PC-9 (cell line): ENCODE data around the gene KRTAP19-3. TPM values are rescaled to one million over a fixed set of nuclear protein-coding genes. Genes with fewer than 3 reads are reported as not detected.

Experiments used
- Bru-seq: library from RNA; stranded (reverse); fragments of 400-500 nt; gene quantifications from one replicate; lab custom pipeline; 2021; lab: Mats Ljungman, UMichigan
- BruChase-seq, 2 experiments: library from RNA; stranded (reverse); fragments of 400-500 nt; gene quantifications; one replicate each; lab custom pipeline; 2021; lab: Mats Ljungman, UMichigan
- BruUV-seq: library from RNA; stranded (reverse); fragments of 400-500 nt; replicated peaks from 2 replicates; lab custom pipeline; 2021; lab: Mats Ljungman, UMichigan
- CTCF ChIA-PET: fragments of 300-600 bp; sonication (Branson Sonifier 250); formaldehyde crosslinking; loops from one replicate; lab custom pipeline; 2022; ENCODE audit warnings: antibody characterized with exemption; lab: Charles Lee
- POLR2A ChIA-PET: fragments of 300-600 bp; sonication (Branson Sonifier 250); formaldehyde crosslinking; loops from one replicate; lab custom pipeline; 2022; ENCODE audit warnings: antibody characterized with exemption; ENCODE audit not compliant: unreplicated experiment; lab: Charles Lee
- DNase-seq, 2 experiments: peaks; one replicate each; pipeline versions ENCODE4 v3.0.0 to v3.0.0-alpha.2; 2015 to 2022; ENCODE audit warnings: mixed read lengths in 1 of 2
- H2AFZ ChIP-seq: fragments of 200-600 bp; sonication (generic); 2 replicates; pipeline ENCODE4 v1.8.1; 2017; ENCODE audit warnings: antibody characterized with exemption
- H3F3A ChIP-seq: fragments of 200-600 bp; sonication (generic); 2 replicates; pipeline ENCODE4 v1.8.1; 2017; ENCODE audit warnings: antibody characterized with exemption, mild to moderate bottlenecking, low read depth; ENCODE audit not compliant: insufficient read depth
- H3K27ac ChIP-seq: fragments of 200-600 bp; sonication (generic); 2 replicates; pipeline ENCODE4 v1.6.1; 2016; ENCODE audit warnings: mixed run types
- H3K27me3 ChIP-seq: fragments of 200-600 bp; sonication (generic); 2 replicates; pipeline ENCODE4 v1.6.1; 2016; ENCODE audit warnings: low read depth, mixed run types; ENCODE audit not compliant: insufficient read depth
- H3K36me3 ChIP-seq: fragments of 200-600 bp; sonication (generic); 2 replicates; pipeline ENCODE4 v1.6.1; 2016; ENCODE audit warnings: low read depth, mixed run types
- H3K4me1 ChIP-seq: fragments of 200-600 bp; sonication (generic); replicated peaks from 2 replicates; pipeline ENCODE4 v1.6.1; 2016; ENCODE audit warnings: mixed run types; ENCODE audit not compliant: insufficient read depth
- H3K4me2 ChIP-seq: fragments of 200-600 bp; sonication (generic); 2 replicates; pipeline ENCODE4 v1.6.1; 2017; ENCODE audit warnings: mixed run types
- H3K4me3 ChIP-seq: fragments of 200-600 bp; sonication (generic); 2 replicates; pipeline ENCODE4 v1.6.1; 2016; ENCODE audit warnings: mixed run types
- H3K79me2 ChIP-seq: fragments of 200-600 bp; sonication (generic); 2 replicates; pipeline ENCODE4 v1.6.1; 2017; ENCODE audit warnings: low read depth, mixed run types
- H3K9me2 ChIP-seq: fragments of 200-600 bp; sonication (generic); 2 replicates; pipeline ENCODE4 v1.8.1; 2017; ENCODE audit warnings: mild to moderate bottlenecking; ENCODE audit not compliant: insufficient read depth
- H3K9me3 ChIP-seq: fragments of 200-600 bp; sonication (generic); 2 replicates; pipeline ENCODE4 v1.8.1; 2016; ENCODE audit warnings: low read depth; ENCODE audit not compliant: insufficient read depth
- H4K20me1 ChIP-seq: fragments of 200-600 bp; sonication (generic); 2 replicates; pipeline ENCODE4 v1.8.1; 2017; ENCODE audit not compliant: insufficient read depth
- EZH2 ChIP-seq: fragments of 200-600 bp; sonication (generic); IDR thresholded peaks from 2 replicates; pipeline ENCODE4 v1.8.0; 2017; ENCODE audit warnings: antibody characterized with exemption, low read depth
- intact Hi-C: fragments of 100-400 bp; cut with micrococcal nuclease; formaldehyde crosslinking; loops from one replicate; pipeline ENCODE4 v1.10.0; 2022; ENCODE audit not compliant: unreplicated experiment
- long read RNA-seq: library from polyadenylated mRNA; stranded (forward); transcript quantifications from one replicate; pipeline ENCODE4 v2.0.0, GENCODE V29; 2022
- total RNA-seq: library from RNA; stranded (reverse); gene quantifications from 2 replicates; pipeline ENCODE4 v1.2.3, GENCODE V29; 2021
- TF ChIP-seq, protein P1 (sequence below): fragments of 200-600 bp; sonication (generic); conservative IDR thresholded peaks from 2 replicates; pipeline ENCODE4 v1.6.1; 2017; ENCODE audit warnings: mixed run types, antibody characterized with exemption, mild to moderate bottlenecking, moderate library complexity

KRTAP19-3 gene
- not detected in 2 replicates for total RNA-seq
- not detected for Bru-seq, nascent RNA
- BruChase-seq, experiment 1, labeled RNA remaining after a 2-hour chase: not detected
- BruChase-seq, experiment 2, labeled RNA remaining after a 6-hour chase: not detected
- long read RNA-seq: 0 reads

DNA sequence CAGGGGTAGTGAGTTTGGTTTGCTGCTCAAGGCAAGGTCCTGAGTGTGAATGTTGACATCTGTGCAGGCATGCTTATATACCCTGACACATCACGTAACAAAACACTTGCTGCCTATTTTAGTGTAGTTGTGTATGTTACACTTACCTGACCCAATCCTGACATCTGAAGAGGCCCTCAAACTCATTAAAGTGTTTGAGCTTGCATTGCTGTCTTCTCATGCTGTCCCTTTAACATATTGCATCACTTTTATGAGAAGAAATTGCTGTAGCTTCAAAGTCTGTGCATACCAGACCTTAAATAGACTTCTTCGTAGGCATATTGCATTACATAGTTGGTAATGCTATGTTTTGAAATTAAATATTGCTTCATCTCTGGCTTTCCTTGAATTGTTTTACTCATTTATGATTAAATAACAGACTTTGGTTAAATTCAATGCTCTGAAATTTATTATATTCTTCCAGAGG is at the start of gene KRTAP19-3:
Gene KRTAP19-3 (minus strand): TSS at position 51 of the 466 bp plus-strand sequence. CDS start 56 bp downstream, outside the sequence.
- ChIA-PET CTCF (no interaction called here), POLR2A (no interaction called here)
- H3K36me3 ChIP-seq: no peaks in the 10 kb centered on the region
- no TSS peak for BruUV-seq
- H3F3A ChIP-seq: no peaks in the 10 kb centered on the region
- TF ChIP-seq, protein P1, sequence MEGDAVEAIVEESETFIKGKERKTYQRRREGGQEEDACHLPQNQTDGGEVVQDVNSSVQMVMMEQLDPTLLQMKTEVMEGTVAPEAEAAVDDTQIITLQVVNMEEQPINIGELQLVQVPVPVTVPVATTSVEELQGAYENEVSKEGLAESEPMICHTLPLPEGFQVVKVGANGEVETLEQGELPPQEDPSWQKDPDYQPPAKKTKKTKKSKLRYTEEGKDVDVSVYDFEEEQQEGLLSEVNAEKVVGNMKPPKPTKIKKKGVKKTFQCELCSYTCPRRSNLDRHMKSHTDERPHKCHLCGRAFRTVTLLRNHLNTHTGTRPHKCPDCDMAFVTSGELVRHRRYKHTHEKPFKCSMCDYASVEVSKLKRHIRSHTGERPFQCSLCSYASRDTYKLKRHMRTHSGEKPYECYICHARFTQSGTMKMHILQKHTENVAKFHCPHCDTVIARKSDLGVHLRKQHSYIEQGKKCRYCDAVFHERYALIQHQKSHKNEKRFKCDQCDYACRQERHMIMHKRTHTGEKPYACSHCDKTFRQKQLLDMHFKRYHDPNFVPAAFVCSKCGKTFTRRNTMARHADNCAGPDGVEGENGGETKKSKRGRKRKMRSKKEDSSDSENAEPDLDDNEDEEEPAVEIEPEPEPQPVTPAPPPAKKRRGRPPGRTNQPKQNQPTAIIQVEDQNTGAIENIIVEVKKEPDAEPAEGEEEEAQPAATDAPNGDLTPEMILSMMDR: no peak
- TF ChIP-seq EZH2: no peak
- no peaks in the 10 kb centered on the region for H3K9me2 ChIP-seq
- H2AFZ ChIP-seq: no peak within 1 kb of the TSS
- H3K4me1 ChIP-seq: no peaks in the 10 kb centered on the region
- DNase-seq: no peak
- H4K20me1 ChIP-seq: no peaks in the 10 kb centered on the region
- H3K4me3 ChIP-seq: no peak within 1 kb of the TSS
- no peaks in the 10 kb centered on the region for H3K27me3 ChIP-seq
- no peak within 1 kb of the TSS for H3K4me2 ChIP-seq
- no peak within 1 kb of the TSS for H3K27ac ChIP-seq
- H3K79me2 ChIP-seq: no peaks in the 10 kb centered on the region
- intact Hi-C loops: no loop called here
- H3K9me3 ChIP-seq: no peaks in the 10 kb centered on the region

DNA sequence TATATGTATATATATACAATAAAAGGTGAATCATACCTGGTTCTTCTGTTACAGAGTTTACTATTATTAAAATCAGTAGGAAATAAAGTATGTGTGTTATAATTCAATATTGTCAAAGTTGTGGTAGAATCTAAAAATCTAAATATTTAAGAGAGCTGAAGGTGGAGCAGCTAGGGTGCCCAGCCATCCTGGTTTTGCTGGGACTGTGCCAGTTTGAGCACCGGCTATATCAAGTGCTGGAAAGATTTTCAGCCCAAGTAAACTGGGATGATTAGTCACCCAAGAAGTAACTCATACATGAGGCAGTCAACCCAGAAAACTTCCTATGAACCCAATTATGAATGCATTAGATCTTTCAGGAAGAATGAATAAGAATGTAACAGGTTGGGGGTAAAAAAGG is 27.1 kb upstream of the KRTAP19-3 start:
- Histone ChIP-seq H3K27ac (no peak overlapping the region), H3K4me1 (no peaks in the 10 kb centered on the region), H3K4me2 (no peak overlapping the region), H3K36me3 (no peaks in the 10 kb centered on the region), H2AFZ (no peak overlapping the region), H3K79me2 (no peaks in the 10 kb centered on the region), H3K9me2 (no peaks in the 10 kb centered on the region), H3F3A (no peaks in the 10 kb centered on the region), H3K27me3 (no peaks in the 10 kb centered on the region), H3K4me3 (no peak overlapping the region), H3K9me3 (no peaks in the 10 kb centered on the region), H4K20me1 (no peaks in the 10 kb centered on the region)
- BruUV-seq: no TSS peak
- intact Hi-C loops: no loop called here
- ChIA-PET POLR2A (no interaction called here), CTCF (no interaction called here)
- no peak for TF ChIP-seq EZH2
- TF ChIP-seq, protein P1: no peak
- no peak for DNase-seq

DNA sequence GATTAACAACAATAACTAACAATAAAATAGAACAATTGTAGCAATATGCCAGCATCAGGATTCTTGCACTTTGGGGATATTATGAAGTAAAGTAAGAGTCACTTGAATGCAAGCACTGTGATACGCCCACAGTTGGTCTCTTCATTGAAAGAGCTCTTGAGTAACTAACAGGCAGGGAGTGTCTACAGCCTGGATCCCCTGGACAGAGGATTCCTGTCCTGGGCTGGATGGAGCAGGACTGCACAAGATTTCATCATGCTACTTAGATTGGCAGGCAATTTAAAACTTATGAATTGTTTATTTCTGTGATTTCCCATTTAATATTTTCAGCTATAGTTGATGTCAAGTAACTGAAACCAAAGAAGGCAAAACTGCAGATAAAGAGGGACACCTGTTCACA is 23.9 kb upstream of the KRTAP19-3 start:
- H4K20me1 ChIP-seq: no peaks in the 10 kb centered on the region
- H3K4me1 ChIP-seq: no peaks in the 10 kb centered on the region
- H3K36me3 ChIP-seq: no peaks in the 10 kb centered on the region
- no peaks in the 10 kb centered on the region for H3K9me2 ChIP-seq
- no peak overlapping the region for H3K4me2 ChIP-seq
- ChIA-PET POLR2A (no interaction called here), CTCF (no interaction called here)
- no peak for DNase-seq
- TF ChIP-seq, protein P1: no peak
- TF ChIP-seq EZH2: no peak
- BruUV-seq: no TSS peak
- H3K4me3 ChIP-seq: no peak overlapping the region
- intact Hi-C loops: no loop called here
- no peak overlapping the region for H2AFZ ChIP-seq
- H3F3A ChIP-seq: no peaks in the 10 kb centered on the region
- H3K9me3 ChIP-seq: no peaks in the 10 kb centered on the region
- H3K79me2 ChIP-seq: no peaks in the 10 kb centered on the region
- no peaks in the 10 kb centered on the region for H3K27me3 ChIP-seq
- no peak overlapping the region for H3K27ac ChIP-seq
